ENCODE measurements around the gene ZNF485. TPM values are rescaled to one million over a fixed set of nuclear protein-coding genes. Genes with fewer than 3 reads are reported as not detected.

ZNF485 gene
- total and polyA plus RNA-seq, 2 of the 8 experiments (the other 6 are each of a cell fraction or from before 2014, with no cell fraction given) = 2.5 to 8.2 TPM

GRCh38 chr10:43619368-43619767 lies 13.1 kb downstream of the ZNF485 start:
- H3K27ac ChIP-seq (ENCODE audit: low read depth, low read length) = no peak overlapping the region
- H3K4me3 ChIP-seq (ENCODE audit: extremely low read depth in 1 of 4, insufficient read depth in 2 of 4, low read depth in 3 of 4, low read length in 4 of 4) = no peak overlapping the region
- no peak overlapping the region for H4K91ac ChIP-seq (replicated peaks; ENCODE audit: insufficient read length, low read length)
- H2AFZ ChIP-seq (ENCODE audit: low read length) = no peak overlapping the region
- DNase-seq (ENCODE audit: low read depth in 1 of 2, low spot score in 2 of 2) = no peak
- H2BK15ac ChIP-seq (ENCODE audit: low read length) = no peak overlapping the region
- no peak for TF ChIP-seq GTF2F1 (IDR thresholded peaks at IDR 0.05; ENCODE audit: borderline replicate concordance, low read depth, low read length)
- TF ChIP-seq CTBP2 (IDR thresholded peaks at IDR 0.05; ENCODE audit: borderline replicate concordance, insufficient read depth, insufficient read length, low read length) = no peak
- TF ChIP-seq SIX5 (IDR thresholded peaks at IDR 0.05; ENCODE audit: low read depth, low read length) = no peak
- no peak for TF ChIP-seq SRF (IDR thresholded peaks at IDR 0.05; ENCODE audit: low read depth, low read length)
- no peak for TF ChIP-seq NRF1 (IDR thresholded peaks at IDR 0.05; ENCODE audit: low read depth, low read length)
- TF ChIP-seq EGR1 (IDR thresholded peaks at IDR 0.05; ENCODE audit: borderline replicate concordance, low read depth, low read length) = no peak
- TF ChIP-seq TBP (IDR thresholded peaks at IDR 0.05; ENCODE audit: low read depth, low read length) = no peak
- TF ChIP-seq KDM4A (IDR thresholded peaks at IDR 0.05; ENCODE audit: low read depth, low read length, severe bottlenecking) = no peak
- no peak for TF ChIP-seq BACH1 (IDR thresholded peaks at IDR 0.05; ENCODE audit: low read length)
- TF ChIP-seq SAP30 (IDR thresholded peaks at IDR 0.05; ENCODE audit: insufficient read depth, insufficient replicate concordance, low read length) = no peak
- no peak for TF ChIP-seq POLR2AphosphoS5 (IDR thresholded peaks at IDR 0.05; ENCODE audit: low read depth, low read length)
- TF ChIP-seq POLR2A (IDR thresholded peaks at IDR 0.05; ENCODE audit: control extremely low read depth in 1 of 2, low read depth in 2 of 2, low read length in 2 of 2) = no peak
- TF ChIP-seq CHD1 (IDR thresholded peaks at IDR 0.05; ENCODE audit: low read depth, low read length) = no peak
- CTCF ChIA-PET (ENCODE audit: partially characterized antibody) = no interaction called here
- no peak overlapping the region for H2BK120ac ChIP-seq (replicated peaks; ENCODE audit: low read depth, low read length)
- H3K4me2 ChIP-seq (ENCODE audit: insufficient read depth in 1 of 2, low read depth in 2 of 2, low read length in 2 of 2) = no peak overlapping the region
- H3K56ac ChIP-seq (replicated peaks; ENCODE audit: insufficient read length, low read depth, low read length) = no peak overlapping the region
- no peaks in the 10 kb centered on the region for H3K4me1 ChIP-seq (replicated peaks in 1 of 4; ENCODE audit: control insufficient read depth in 3 of 4, insufficient read depth in 4 of 4, low read length in 3 of 4)
- no peaks in the 10 kb centered on the region for H3K23me2 ChIP-seq (ENCODE audit: low read depth, low read length)
- H4K5ac ChIP-seq (ENCODE audit: insufficient read length, low read depth, low read length) = no peak overlapping the region
- no peak overlapping the region for H2AK5ac ChIP-seq (ENCODE audit: low read depth, low read length)
- POLR2A ChIA-PET (ENCODE audit: partially characterized antibody) = no interaction called here
- H3K79me2 ChIP-seq (ENCODE audit: control insufficient read depth in 1 of 2, insufficient read depth in 2 of 2, low read length in 2 of 2) = no peaks in the 10 kb centered on the region
- no peak for FAIRE-seq
- H4K8ac ChIP-seq (ENCODE audit: extremely low read depth, insufficient read depth, low read length) = no peak overlapping the region
- peaks cover 26 to 44% of the 10 kb centered on the region in 2 experiments for H3K9me3 ChIP-seq (ENCODE audit: insufficient read depth in 2 of 2, low read depth in 1 of 2, low read length in 1 of 2)
- no peaks in the 10 kb centered on the region for H3K27me3 ChIP-seq (replicated peaks in 1 of 4; ENCODE audit: control insufficient read depth in 3 of 4, extremely low read depth in 1 of 4, insufficient read depth in 3 of 4, low read length in 3 of 4)
- no peak overlapping the region for H3K4ac ChIP-seq (replicated peaks; ENCODE audit: insufficient read length, low read depth, low read length)
- no peak overlapping the region for H2BK12ac ChIP-seq (ENCODE audit: low read depth, low read length)
- H3K14ac ChIP-seq (ENCODE audit: insufficient read length) = no peak overlapping the region
- peaks cover 0 to 32% (median 12%) of the 10 kb centered on the region in 4 experiments; a peak in 7 of 8 replicates for H3K36me3 ChIP-seq (ENCODE audit: control insufficient read depth in 2 of 4, insufficient read depth in 4 of 4, low read length in 3 of 4)
- no peak overlapping the region for H3K9ac ChIP-seq (replicated peaks in 1 of 4; ENCODE audit: extremely low read depth in 1 of 4, low read depth in 3 of 4, low read length in 3 of 4)
- no peak overlapping the region for H3K23ac ChIP-seq (ENCODE audit: insufficient read length)
- H2BK20ac ChIP-seq (ENCODE audit: low read length) = no peak overlapping the region
- H3K18ac ChIP-seq (ENCODE audit: extremely low read depth, low read length) = no peak overlapping the region
- no peaks in the 10 kb centered on the region for H4K20me1 ChIP-seq (replicated peaks in 1 of 2; ENCODE audit: control insufficient read depth in 1 of 2, insufficient read depth in 2 of 2, low read length in 2 of 2)
- no peak overlapping the region for H2BK5ac ChIP-seq (ENCODE audit: low read depth, low read length)
- 91% methylated on average over 2 of the region's 2 CpGs; no CpG with 5 or more reads in 1 of the 2 experiments for WGBS, 2 experiments (ENCODE audit: extremely low coverage in 1 of 2, insufficient coverage in 1 of 2, insufficient read length in 1 of 2, insufficient replicate concordance in 2 of 2, low coverage in 1 of 2, low lambda C conversion rate in 2 of 2, missing lambda C conversion rate in 1 of 2)
- H3K79me1 ChIP-seq (ENCODE audit: low read depth, low read length) = no peaks in the 10 kb centered on the region

Measured in H1 (cell line).